NCI-H774 (cell line): Measurements from ENCODE around the gene ITPK1.

Source experiments
- DNase-seq: peaks from one replicate; lab custom pipeline; 2025; lab: John Stamatoyannopoulos, UW

The ITPK1 gene

DNA sequence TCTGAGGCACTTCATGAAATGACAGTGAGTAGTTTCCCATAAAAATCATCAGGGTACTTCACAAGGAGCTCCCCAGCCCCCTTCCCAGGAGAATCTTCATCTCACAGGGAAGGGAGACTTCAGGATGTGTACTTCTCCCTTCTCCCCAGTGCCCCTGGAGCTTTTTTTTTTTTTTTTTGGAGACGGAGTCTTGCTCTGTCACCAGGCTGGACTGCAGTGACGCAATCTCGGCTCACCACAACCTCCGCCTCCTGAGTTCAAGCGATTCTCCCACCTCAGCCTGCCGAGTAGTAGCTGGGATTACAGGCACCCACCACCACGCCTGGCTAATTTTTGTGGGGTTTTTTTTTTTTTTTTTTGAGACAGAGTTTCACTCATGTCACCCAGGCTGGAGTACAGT, 10.4 kb downstream of the ITPK1 start:
- no peak for DNase-seq

DNA sequence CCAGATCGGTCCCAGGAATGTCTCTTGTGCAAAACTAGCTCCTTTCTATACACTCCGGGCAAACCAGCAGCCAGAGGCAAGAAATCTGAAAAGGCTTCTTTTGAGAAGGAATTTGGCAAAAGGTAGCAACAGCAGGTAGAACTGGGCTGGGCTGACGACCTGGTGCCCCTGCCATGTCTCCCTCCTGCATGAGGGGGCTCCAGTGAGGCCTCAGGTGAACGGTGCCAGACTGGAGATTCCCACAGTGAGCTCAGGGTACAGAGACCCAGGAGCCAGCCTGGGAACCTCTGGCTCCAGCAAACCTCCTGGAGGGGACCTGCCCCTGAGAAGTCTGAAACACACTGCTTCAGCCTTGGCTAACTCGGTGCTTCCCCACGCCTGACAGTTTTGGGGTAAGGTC, 10.8 kb downstream of the ITPK1 start:
- DNase-seq: no peak

DNA sequence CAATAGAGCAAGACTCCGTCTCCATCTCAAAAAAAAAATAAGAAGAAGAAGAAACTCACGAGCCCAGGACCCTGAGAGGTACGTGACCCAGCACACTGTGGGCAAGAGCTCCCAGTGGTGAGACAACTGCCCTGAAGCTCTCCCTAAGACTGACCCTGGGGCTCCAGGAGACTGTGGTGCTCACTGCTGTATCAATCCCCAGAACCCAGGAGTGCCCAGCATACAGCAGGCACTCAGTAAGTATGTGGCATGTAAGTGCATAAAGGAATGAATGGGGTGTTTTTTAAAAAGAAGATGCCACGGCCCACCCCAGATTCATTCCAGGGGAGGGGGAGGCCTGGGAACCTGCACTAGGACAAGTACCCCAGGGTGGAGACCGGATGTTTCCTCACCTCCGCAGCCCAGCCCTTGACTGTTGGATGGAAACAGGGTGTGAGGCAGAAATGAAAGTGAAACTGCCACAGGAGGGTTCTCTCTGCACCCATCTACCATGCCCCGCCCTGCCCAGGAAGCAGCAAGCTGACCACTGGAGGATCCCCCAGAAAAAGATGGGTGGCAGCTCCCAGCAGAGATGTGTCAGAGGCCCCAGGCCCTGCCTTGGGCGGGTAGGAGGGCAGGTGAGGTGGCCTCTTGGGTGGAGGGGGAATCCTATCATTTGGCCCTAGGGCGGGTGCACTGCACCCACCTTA, 12.2 kb downstream of the ITPK1 start:
- peak; percentile 65 for DNase-seq

DNA sequence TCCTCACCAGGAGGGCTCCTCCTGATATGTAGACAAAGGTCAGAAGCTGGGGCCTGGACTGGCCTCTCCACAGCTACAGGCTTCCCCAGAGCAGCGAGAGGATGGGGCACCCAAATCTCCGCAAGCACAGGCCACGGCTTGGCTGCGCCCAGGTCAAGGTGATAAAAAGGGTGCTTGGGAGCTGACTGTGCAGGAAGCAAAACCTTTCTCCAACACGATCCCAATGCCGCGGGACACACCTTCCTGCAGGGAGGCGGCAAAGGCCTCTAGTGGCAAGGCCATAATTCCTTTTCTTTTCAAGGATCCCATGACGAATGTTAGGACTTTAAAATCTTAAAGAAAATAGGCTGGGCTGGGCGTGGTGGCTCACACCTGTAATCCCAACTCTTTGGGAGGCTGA, 13.6 kb downstream of the ITPK1 start:
- DNase-seq: no peak

DNA sequence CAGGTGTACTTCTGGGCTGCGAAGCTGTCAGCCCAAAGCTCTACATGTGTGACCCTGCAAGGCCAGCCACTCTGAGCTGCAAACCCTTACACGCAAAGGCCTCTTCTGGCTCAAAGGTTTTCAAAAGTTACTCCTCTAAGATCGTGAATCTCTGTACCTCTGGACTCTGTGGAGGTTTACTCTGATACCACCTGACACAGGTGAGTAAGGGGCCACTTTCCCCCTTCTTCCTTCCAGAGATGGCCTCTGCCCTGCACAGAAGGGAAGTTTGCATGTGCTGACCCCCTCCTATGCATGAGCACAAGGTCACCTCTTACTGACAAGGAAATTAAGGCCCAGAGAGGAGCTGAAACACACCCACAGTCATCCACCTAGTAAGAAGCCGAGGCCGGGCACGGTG, 14.5 kb downstream of the ITPK1 start:
- DNase-seq: no peak

DNA sequence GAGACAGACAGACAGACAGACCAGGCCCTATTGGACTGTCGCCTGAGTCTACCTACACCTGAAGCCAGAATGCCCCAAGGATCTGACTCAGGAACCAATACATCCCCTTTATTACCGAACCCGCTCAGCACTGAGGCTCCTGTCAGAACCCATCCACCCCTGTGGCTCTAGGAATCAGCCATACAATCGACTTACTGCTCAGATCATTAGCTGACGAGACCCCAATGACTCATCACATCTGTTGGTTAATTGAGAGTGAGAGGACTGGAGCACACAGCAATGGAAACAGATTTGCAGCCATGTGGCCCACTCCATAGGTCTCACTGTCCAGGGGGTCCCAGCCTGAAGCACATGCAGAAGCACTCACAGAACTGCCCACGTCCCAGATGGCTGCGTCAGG, 15.2 kb downstream of the ITPK1 start:
- no peak for DNase-seq

DNA sequence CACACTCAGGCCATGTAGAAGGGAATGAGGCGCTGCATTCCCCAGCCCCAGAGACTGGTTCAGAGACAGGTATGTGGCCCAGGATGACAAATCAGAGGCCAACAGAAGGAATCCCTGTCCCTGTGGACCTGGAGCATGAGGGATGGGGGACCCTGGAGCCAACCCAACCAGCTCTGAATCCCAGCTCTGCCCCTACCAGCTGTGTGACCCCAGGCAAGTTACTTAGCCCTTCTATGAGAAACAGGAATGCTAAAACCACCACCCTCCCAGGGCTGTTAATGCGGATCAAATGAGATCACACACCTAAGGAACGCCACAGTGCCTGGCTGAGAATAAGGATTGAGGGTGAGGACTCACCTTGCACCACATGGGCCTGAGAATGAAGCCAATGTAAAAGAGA, 15.6 kb downstream of the ITPK1 start:
- no peak for DNase-seq

DNA sequence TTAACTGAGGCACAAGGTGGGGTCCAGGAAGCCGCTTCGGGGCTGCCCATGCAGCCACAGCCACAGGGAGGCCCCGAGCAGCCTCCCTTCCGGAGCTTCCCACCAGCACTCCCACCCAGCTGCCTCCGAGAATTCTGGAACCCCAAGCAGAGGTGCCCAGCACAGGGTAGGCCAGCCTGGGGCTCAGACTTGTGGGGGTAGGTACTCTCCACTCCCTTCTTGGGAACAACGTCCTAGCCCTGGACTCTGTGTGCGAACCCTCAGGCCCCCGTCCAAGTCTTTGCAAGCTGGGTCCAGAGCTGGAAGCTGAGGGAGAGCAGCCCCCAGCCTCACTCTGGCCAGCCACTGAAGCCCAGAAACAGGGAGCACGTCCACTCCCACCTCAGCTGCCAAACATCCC, 16.1 kb downstream of the ITPK1 start:
- no peak for DNase-seq

DNA sequence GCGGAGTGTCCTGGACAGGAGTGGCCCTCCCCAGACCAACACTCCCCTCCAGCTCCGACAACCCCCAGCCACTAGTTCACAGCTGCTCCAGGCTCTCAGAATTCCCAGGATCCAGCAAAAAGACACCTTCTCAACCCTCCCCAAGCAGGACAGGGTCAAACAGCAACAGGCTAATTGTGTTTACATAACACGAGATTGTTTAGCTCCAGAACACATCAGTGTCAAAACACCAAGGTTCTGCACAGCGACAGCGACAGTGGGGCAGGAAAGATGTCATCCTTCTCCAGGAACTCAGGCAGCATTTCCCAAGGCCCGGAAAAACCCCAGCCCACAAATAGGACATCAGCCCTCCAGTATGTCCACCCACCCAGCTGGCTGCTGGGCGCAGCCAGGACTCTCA, 16.5 kb downstream of the ITPK1 start:
- DNase-seq: no peak

DNA sequence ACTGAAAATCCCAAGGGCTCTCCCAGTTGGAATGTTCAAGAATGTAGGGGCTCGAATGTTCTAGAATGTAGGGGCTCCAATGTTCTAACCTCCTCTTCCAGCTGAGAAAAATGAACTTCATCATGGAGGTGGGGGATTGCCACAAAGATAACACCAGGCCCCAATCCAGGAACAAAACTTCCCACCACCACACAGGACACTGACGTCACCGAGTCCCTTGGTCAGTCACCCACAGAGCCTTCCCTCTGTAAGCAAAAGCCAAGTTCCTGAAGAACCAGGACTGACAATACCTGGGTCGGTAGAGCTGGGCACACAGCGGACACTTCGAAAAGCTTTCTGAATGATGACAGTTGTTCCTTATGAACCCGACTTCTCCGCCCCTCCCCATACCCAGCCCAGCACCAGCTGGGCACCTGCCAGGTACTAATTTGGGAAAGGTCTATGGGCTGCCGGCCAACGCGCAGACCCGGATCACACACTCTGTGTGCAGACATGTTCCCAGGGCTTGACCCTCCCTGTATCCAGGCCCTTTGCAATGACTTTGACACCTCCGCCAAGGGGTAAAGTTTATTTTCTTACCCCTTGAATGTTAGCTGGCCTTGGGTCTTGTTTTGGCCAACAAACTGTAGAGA, 18.9 kb downstream of the ITPK1 start:
- no peak for DNase-seq

DNA sequence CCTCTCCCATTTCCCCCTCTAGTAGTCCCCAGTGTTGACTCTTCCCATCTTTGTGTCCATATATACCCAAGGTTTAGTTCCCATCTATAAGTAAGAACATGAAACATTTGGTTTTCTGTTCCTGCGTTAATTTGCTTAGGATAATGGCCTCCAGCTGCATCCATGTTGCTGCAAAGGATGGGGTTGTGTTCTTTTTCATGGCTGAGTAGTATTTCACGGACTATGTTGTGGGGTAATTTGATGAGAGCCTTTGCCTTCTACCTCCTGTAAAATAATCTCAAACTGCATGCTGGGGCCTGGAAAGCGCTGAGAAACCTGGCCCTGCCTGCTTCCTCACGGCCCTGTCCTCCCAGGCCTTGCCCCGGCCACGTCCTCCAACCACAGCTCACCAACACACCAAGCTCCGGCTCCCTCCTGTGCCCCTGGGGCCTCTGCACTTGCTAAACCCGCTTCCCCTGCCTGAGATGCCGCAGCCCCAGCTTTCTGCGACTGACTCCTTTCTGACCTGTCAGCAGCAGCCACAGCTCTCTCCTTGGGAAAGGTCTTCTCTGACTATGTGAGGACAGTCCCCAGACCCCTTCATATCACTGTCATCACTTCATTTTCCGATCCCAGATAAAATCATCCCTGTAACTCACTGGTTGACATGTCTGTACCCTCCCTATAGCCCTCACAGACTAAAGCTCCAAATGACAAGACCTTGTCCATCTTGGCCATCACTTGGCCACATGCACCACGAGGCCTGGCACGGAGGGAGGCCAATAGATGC, 19.8 kb downstream of the ITPK1 start:
- no peak for DNase-seq

DNA sequence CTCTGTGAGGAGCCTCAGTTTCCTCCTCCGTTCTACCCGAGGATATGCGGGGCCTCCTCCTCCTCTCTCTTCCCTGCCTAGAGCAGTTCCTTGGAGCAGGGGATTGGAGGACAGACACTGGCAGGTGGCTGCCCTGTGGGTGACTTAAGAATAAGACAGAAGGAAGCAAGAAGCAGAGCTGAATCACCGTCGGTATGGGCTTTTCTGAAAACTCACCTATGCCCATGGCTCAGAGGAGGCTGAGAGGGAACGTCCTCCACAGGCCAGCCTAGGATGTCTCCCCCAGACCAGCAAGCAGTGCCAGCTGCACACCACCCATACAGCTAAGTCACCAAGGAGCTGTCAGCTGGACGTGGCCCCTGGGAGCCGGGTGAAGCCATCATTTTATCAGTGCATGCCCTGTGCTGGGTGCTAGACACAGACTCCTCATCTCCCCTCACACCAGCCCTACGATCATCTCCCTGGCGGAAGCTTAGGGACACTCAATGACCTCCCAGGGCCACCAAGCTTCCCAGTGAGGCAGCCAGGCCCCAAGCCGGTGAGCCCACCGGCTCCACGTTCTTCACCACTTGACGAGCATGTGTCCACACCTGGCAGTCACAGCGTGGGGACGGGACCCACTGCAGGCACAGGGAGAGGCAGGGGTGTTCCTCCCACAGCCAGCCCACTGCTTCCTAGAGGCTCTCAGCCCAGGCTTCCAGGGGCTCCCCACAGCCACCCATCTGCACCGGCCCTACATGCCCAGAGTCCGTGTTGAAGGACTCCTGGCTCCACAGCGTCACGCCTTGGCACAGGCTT, 21.4 kb downstream of the ITPK1 start:
- DNase-seq: no peak

DNA sequence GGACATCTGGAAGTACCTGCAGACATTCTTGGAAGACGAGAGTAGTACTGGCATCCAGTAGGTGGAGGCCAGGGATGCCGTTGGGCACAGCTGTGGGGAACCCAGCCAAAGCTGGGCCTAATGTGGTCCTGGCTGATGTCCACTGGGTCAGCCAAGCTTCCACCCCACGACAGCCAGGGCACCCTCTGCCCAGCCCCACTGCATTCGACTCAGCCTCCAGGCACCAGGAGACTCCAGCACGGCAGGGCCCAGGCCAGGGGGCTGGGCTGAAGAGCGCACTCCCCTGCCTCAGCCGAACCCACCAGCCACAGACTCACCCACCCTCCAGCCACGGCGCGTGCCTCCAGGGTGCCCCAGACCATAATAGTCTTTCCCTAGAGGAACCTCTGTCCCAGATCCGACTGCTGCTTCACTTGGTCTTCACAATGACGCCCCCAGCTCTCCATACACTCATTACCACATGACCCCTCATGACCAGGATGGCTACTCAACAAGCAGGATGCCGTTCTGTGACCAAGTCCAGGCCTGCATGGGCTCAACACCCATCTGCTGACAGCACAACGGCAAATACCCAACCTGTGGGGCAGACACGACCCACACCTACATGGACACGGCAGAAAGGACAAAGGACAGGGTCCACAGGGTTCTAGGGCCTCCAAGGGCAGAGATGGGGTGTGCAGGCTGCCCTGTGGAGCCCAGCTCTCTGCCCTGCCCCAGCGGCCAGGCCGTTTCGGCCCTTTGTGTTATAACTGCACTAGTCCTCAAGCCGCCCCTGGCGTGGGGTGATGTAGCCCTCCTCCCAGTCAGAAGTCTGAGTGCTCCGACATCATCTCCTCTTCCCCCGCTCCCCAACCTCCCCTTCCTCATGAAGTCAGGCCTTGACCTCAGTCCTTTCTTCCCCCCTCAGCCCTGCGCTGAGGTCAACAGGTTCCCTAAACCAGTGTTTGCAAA, 22.8 kb downstream of the ITPK1 start:
- DNase-seq: no peak

DNA sequence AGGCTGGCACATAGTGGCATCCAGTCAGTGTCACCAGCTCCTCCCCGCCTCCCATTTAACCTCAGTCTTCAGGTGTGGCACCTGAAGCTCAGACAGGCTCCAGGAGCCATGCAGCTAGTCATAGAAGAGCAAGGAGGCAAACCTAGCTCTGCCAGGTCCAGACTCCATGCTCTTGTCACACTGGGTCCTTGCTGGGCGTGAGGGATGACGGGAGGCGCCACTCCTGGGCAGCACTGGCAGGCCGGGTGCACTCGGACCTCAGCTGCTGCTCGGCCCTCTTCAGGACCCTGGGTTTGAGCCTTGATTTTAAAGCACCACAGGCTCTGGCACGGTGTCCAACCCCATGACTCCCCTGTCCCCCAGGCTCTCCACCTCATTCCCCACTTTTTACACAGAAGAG, 24.1 kb downstream of the ITPK1 start:
- no peak for DNase-seq

DNA sequence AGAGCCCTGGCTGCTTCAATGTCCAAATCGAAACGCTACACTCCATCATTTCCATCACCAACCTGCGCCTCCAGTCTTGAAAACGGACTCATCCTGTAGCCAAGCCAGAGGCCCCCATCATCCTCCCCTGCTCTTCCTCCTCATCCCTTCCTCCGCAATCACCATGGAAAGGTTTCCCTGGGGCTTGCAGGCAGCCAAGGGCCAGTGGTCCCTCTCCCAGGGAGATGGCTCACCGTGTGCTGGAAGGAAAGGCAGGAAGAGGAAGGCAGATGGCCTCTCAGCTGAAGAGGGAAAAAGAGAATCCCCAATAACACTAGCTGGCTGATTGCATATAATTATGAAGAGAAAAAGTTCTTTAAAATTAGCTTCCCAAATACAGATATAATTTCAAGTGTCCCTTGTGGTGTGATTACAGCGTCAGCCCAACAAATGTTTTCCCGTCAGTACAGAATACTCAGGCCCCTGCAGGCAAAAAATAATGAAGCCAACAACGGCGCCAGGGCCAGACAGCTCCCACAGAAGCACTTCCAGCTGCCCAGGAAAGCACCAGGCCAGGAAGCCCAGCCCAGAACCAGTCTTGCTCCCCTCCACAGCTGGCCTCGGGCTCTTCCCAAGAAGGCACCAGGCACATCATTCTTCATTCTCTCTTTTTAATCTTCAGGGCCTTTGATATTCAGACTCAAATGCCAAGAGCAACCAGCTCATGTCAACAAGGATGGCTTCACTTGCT, 24.7 kb downstream of the ITPK1 start:
- no peak for DNase-seq

DNA sequence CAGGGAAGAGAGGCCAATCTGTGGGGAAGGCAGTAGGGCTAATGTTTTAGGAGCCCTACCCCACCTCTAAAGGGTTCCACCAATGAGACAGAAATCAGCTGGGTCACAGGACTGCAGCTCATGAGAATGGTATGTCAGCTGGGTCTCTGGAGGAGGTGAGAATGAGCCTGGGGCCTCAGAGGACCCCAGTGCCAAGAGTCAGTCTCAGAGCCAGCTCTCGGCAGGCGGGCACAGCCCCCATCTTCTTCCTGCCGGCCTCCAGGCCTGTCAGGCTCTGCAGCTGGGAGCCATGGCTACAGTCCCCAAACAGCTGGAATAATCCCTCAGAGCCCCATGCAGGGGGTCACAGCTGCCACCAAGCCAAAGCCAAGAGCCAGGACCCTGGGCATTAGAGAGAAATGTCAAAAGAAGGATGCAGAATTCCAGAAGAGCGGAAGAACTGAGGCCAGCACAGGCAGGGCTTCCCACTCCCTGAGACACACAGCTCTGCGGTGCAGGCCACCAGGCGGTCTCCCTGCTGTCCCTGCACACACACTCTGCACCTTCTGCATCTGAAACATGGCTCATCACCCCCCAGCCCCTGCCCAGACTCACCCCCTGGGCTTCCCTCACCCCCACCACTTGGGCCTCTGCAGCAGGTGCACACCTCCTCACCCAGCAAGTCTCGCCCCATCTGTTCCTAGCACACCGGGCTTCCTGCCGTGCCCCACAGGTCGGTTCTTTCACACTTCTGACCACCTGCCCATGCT, 26.0 kb downstream of the ITPK1 start:
- DNase-seq: no peak

DNA sequence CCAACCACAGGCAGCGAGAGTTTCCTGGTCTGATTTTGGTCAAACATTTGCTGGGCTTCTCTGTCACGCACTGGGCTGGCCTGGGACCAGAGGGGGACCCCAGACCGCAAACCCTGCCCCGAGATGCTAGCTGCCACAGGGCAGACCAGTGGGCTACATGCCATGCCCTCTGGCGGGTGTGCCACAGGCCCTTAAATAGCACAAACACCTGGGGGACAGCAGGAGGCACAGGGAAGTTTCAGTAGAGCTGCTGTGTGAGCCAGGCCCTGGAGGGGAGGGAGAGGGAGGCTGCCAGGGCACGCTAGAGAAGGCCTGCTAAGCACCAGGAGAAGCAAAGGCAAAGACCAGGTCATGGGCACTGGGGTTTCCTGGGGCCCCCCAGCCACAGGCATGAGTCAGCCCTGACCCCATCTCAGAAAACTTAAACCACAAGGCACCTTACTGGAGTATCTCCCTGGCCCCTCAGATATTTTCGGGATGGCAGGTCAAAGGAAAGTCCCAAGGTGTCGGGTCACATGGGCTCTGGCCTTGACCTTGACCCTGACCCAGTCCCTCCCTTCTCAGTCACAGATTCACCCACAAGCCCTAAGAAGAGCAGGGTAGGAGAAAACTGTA, 29.2 kb downstream of the ITPK1 start:
- no peak for DNase-seq

DNA sequence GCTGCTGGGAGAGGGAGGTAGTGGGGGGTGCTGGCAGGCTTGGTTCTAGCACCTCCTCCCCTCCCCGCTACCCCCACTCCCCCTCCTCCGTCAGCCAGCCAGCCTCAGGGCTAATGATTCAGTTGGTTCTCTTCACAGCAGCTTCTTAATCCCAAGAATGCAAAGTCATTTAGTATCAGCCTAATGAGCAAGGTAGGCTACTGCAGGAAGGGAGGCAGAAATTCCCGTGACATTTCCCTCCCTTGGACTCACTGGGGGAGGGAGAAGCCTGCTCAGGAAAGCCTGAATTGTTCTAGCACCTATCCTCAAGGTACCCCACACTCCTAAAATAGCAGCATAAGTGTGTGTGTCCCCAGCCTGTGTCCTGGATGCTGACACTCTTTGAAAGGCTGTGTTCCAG, 29.8 kb downstream of the ITPK1 start:
- DNase-seq: no peak
